T1000 (cell line): Measurements from ENCODE around the gene GRHL1.
A peak's percentile ranks its signal among the peaks of the same experiment; 100 is the strongest.
"Not testable (repeated sequence)": the region's sequence is repeated elsewhere in the genome, so short reads cannot be mapped to it uniquely, and the experiment has no call there.

ENCODE experiments used
- DNase-seq: peaks from one replicate; lab custom pipeline; 2025; ENCODE audit warnings: mixed read lengths; lab: John Stamatoyannopoulos, UW

GRHL1 gene, protein sequence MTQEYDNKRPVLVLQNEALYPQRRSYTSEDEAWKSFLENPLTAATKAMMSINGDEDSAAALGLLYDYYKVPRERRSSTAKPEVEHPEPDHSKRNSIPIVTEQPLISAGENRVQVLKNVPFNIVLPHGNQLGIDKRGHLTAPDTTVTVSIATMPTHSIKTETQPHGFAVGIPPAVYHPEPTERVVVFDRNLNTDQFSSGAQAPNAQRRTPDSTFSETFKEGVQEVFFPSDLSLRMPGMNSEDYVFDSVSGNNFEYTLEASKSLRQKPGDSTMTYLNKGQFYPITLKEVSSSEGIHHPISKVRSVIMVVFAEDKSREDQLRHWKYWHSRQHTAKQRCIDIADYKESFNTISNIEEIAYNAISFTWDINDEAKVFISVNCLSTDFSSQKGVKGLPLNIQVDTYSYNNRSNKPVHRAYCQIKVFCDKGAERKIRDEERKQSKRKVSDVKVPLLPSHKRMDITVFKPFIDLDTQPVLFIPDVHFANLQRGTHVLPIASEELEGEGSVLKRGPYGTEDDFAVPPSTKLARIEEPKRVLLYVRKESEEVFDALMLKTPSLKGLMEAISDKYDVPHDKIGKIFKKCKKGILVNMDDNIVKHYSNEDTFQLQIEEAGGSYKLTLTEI

GRCh38 chr2:9951522-9952285 is at the start of gene GRHL1:
Gene GRHL1, plus strand, starts transcription at chr2:9951693. Its CDS starts 141 bp downstream, at chr2:9951834.
- peak; percentile 89 for DNase-seq

DNA sequence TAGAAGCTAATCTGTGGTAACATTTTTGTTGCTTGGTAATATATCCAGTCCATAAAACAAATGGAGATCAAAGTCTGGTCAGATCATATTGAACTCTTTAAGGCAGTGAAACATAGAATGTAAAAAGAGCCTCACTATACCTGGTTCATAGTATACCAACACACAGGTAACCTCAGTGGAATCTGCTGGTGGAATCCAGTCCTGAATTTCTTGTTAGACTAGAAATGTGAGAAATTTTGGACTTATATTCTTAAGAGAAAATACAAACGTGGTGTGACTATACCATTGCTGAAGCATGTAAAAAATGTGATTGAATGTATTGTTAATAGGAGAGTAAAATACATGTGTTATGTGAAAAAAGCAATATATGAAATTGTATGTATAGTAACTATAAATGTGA is 46.1 kb upstream of the GRHL1 start:
- no peak for DNase-seq

DNA sequence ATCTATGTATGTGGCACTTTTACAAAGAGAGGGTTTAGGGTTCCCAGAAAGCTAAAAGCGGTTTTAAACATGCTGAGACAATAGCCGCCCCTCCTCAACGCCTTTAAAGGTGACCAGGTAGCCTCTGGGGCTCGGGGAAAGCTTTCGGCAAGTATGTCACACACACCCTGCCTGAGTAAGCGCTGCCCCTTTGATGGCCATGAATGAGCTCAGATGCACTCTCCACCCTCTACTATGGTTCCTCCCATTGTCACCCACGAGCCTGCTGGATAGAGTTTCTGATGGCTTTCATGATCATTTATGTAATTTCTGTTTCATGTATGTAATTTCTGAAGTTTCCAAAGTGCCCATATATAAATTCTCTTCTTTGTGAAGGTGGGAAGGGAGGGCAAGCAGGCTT is 44.1 kb upstream of the GRHL1 start:
- no peak for DNase-seq

DNA sequence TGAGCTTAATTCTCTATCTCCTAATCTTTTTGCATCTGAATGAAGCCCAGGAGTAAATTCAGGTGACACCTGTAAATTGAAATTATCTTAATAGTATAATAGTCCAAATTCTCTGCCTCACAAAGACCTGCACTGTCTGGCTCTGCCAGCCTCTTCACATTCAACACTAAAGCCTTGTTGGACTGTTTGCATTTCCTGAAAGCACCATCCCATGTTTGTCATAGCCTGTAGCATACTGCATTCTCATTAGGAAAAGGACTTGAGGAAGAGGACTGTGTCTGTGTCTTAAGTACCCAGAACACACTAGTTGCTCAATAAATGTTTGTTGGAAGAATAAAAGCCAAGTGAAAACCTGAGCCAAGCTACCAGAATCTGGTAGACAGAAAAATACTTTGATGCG is 42.9 kb upstream of the GRHL1 start:
- DNase-seq, result no peak

DNA sequence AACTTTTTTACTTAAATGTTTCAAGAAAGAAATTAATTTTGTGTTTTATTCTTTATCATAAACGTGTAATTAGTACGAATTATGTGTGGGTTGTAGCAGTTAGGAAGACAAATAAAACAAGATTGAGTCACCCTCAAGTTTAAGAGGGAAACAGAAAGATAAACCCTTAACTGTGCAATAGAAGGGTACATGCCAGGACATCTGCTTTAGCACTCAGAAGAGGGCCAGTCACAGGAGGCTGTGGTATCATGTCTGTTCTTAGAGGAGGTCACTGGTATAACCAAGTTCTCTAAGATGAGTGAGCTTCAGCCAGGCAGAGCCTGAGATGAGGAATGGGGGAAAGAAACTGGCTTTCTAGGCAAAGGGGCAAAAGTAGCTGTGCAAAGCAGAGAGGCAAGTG is 42.4 kb upstream of the GRHL1 start:
- DNase-seq, result no peak

DNA sequence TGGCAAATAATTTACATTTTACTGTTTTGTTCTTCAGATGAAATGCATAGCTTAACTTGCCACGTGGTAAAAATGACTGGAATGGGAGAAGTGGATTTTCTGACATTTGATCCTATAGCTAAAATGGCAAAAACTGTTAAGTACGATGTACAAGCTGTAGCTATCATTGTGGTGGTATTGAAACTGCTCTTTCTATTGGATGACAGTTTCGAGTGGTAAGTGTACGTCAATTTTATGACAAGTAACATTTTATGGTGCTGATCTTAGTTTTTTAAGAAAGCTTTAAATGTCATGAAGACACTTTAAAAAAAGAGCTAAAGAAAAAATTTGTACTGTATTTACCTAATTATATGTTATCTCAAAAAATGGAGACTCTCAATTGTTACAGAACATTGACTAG is 40.8 kb upstream of the GRHL1 start:
- no peak for DNase-seq

DNA sequence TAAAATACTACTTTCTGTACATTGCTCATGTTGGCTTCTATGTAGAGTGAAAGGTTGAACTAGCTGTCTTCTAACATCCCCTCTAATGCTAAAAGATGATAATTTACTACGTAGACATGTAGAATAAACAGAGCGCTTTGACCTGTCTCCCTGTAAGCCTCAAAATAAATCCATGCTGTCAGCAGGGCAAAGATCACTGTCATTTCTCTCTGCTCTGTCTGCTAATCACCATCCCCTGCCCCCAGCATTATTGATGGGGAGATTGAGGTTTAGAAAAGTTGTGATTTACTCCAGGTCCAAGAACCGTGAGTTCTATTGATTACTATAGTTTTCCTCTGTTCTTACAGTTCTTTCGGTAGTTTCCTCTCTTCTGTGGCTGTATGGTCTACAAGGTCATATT is 39.0 kb upstream of the GRHL1 start:
- DNase-seq, result no peak

DNA sequence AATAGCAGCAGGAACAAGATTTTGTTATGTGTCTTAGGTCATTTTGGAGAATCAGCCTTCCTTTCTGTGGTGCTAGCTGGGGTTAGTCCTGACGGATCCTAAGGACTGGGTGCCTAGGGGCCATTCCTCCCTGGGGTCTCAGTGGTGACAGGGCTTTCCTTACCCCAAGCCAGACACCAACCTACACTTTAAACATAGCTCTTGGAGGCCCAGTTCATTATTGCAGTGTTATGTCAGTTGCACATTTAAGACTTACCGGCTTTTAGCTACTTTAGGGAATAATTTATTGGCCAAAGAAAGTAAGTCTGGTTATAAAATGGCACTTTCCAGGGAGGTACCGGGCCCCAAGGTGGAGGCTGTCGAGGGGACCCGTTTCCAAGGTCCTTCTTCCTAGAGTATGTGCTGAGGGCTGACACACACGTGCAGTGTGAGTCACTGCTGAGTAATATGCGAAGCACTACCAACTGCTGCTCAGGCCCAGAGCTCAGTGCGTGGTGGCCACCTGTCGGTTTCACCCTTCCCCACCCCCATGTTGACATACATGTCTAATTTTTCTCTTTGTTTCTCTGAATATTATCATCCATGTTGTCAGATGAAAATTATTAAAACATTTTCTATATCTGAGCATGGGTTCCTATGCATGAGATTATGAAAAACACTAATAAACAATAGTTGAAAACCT is 37.0 kb upstream of the GRHL1 start:
- peak; percentile 21 for DNase-seq

- no peak for DNase-seq
These were observed 33.2 kb upstream of the GRHL1 start for GRCh38 chr2:9918275-9918674.

DNA sequence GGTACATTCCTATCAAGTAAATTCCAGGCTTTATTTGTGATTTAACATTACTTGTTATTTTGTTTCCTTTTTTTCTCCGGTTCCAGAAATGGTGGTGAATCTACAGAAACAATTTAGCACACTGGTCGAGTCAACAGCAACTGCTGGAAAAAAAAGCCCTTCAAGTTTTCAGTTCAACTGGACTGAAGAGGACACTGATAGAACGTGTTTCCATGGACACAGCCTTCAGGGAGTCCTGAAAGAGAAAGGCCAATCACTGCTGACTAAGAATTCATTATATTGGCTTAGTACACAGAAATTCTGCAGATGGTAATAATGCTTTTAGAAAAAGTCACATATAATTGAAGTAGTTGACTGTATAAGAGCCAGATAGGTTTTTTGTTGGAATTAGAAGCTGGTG is 32.0 kb upstream of the GRHL1 start:
- no peak for DNase-seq

DNA sequence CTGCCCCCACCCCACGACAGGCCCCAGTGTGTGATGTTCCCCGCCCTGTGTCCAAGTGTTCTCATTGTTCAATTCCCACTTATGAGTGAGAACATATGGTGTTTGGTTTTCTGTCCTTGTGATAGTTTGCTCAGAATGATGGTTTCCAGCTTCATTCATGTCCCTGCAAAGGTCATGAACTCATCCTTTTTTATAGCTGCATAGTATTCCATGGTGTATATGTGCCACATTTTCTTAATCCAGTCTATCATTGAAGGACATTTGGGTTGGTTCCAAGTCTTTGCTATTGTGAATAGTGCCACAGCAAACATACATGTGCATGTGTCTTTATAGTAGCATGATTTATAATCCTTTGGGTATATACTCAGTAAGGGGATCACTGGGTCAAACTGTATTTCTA is 24.5 kb upstream of the GRHL1 start:
- DNase-seq, result not testable (repeated sequence)

DNA sequence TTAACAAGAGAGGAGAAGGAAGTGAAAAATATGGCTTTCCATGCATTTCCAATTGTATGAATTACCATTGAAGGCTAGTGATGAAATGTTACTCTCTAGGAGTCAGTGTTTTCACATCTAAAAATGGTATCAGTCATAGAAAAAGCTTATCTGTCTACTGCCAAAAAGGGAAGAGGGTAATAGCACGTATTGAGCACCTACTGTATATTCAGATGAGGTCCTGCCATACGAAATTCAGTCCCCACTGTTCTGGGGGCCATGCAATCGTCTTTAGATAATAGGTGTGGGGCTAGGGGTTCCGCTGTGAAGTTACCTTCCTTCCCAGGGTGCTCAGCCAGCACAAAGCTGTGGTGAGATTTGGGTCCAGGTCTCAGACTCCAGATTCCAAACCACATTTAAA is 14.2 kb upstream of the GRHL1 start:
- DNase-seq, result no peak

DNA sequence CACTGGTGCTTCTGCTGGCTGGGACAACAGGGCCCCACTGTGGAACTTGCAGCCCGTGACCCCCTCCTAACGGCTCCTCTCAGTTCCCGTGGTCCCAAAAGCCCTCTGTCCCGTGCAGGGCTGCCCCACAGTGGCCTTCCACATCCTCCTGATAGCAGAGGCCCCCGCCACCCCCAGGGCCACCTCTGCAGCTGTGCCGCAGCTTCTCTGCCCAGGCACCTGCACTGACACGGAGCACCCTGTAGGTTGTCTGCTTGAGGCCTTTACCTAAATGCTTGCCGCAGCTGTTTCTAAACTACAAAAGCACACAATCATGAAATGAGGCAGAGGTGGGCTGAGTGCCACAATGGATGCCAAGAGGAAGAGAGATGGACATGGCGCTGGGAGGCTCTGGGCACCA is 13.5 kb upstream of the GRHL1 start:
- no peak for DNase-seq

DNA sequence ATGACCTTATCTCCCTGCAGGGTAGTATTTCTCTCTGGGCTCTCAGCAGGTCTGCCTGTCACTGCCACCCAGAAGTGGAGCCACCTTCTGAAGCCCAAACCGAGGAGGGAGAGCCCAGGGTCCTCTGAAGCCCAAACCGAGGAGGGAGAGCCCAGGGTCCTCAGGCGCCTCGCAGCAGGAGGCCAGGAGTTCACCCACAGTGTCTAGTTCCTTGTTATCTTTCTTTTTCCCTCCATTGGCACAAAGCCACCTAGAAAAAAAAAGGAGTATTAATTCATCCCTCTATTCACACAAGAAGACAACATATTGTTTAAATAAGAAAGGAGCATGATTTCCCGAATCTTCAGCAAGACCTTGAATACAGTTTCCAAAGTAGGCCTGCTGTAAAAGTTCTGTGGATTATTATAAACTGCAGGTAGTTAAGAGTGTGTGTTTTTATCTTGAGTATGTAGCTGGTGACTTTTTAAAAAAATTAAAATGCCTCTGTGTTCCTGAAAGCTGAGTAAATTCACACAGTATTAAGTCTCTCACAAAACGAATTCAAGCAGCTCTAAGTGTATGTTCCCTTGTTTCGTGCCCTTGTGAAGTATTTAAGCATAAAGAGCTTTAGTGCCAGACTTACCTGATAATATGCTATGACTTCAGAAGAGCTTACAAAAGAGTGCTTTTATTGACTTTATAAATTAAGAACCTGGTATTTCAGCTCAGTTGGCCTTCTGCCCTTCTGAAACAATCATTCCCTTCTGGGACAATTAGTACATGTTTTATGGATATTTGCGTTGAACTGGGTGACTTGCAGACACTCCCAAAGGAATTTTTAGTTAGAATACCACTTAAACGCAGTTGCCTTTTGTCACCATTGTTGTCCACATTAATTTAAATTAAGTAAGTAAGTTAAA is 11.7 kb upstream of the GRHL1 start:
- DNase-seq, result no peak

GRCh38 chr2:9941196-9941995 is 10.1 kb upstream of the GRHL1 start:
- no peak for DNase-seq

DNA sequence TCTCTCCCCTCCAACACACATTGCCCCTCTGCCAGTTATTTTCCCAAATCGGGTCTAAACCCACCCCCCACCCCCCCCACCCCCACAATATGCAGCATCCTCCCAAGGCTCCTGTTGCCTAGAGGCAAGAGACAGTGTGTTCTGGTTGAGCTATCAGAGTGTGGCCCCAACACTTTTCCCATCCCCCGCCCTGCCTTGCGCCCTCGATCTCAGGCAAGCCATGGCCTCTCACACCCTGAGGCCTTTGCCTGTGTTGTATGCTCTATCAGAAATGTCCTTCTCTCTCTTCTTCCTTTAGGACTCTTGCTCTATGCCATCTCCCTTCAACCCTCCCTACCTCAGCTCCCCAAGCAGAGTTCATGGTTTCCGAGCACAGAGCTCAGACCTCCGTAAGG is 9.5 kb upstream of the GRHL1 start:
- DNase-seq, result no peak

- no peak for DNase-seq
These were observed 7.1 kb upstream of the GRHL1 start for GRCh38 chr2:9944330-9944758.

GRCh38 chr2:9945596-9945995 is 5.9 kb upstream of the GRHL1 start:
- no peak for DNase-seq

DNA sequence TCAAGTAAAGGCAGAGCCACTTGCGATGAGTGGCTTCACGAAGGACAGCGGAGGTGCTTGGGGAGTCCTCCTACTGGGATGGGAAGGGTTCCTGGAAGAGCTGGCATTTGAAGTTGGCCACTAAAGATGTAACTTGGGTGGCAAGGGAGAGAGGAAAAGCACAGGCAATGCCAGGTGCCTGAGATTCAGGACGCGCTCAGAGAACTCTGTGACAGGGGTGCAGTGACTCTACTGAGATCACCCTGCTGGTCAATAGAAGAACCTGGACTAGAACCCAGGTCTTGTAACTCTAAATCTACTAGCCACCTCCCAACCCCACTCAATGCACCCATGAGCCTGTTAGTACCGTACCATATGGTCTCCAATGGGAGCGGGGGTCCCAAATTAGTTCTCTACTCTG is 5.4 kb upstream of the GRHL1 start:
- no peak for DNase-seq

DNA sequence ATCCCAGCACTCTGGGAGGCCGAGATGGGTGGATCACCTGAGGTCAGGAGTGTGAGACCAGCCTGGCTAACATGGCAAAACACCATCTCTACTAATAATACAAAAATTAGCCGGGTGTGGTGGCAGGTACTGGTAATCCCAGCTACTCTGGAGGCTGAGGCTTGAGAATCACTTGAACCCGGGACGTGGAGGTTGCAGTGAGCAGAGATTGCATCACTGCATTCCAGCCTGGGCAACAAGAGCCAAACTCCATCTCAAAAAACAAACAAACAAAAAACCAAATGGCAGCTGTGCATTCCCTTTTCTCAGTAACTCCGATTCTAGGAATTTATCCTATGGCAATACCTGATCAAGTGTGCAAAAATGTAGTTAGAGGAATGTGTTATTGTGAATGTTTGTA is 4.7 kb upstream of the GRHL1 start:
- DNase-seq, result no peak

DNA sequence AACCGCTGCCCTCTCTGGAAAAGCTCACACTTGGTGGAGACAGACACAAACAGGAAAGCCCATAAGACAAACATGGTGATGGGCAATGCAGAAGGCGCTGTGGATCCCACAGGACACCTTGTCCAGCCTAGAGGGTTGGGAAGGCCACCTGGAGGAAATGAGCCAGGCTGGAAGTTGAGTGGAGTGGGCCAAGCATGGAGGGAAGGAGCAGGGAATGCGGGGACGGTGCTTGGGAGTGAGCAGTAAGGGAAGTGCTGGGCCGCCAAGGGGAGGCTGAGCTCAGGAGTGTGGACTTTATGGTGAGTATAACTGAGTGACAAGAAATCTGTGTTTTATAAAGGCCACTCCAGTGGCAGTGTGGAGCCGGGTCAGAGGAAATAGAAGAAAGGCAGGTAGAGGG is 2.8 kb upstream of the GRHL1 start:
- DNase-seq, result no peak
